Heart left ventricle (tissue), 16 donors: ENCODE data around the gene ICAM5. TPM values are rescaled to one million over a fixed set of nuclear protein-coding genes. Genes with fewer than 3 reads are reported as not detected.

Source experiments
- ATAC-seq, 4 donors: fragments of 200-7000 bp; cut with Tn5 transposase; one replicate each; pipeline ENCODE4 v1.9.1; 2020 to 2022; ENCODE audit warnings: moderate library complexity in 4 of 4, mild to moderate bottlenecking in 3 of 4, moderate number of reproducible peaks in 1 of 4
- DNase-seq, 5 donors: peaks; one replicate each; pipeline ENCODE4 v3.0.0-alpha.2; 2020
- H3K27ac ChIP-seq, 12 donors: fragments of 200-600 bp; sonication (generic) in 4 of 12; one replicate each; pipeline versions ENCODE4 v1.5.0 to v1.8.0; 2016 to 2022; ENCODE audit warnings: mild to moderate bottlenecking in 2 of 12
- H3K27me3 ChIP-seq, 9 donors: fragments of 200-600 bp; sonication (generic) in 2 of 9; one replicate each; pipeline versions ENCODE4 v1.5.1 to v1.8.0; 2016 to 2022; ENCODE audit warnings: mild to moderate bottlenecking in 3 of 9
- H3K36me3 ChIP-seq, 9 donors: fragments of 200-600 bp; sonication (generic) in 2 of 9; one replicate each; pipeline versions ENCODE4 v1.5.0 to v1.8.0; 2018 to 2022; ENCODE audit warnings: mild to moderate bottlenecking in 2 of 9
- H3K4me1 ChIP-seq, 12 donors: fragments of 200-600 bp; sonication (generic) in 4 of 12; one replicate each; pipeline versions ENCODE4 v1.5.0 to v1.8.0; 2016 to 2022; ENCODE audit warnings: mild to moderate bottlenecking in 3 of 12
- H3K4me3 ChIP-seq, 12 donors: fragments of 200-600 bp; sonication (generic) in 4 of 12; one replicate each; pipeline versions ENCODE4 v1.5.0 to v1.8.0; 2017 to 2022; ENCODE audit warnings: mild to moderate bottlenecking in 9 of 12, moderate library complexity in 4 of 12
- H3K9me3 ChIP-seq, 12 donors: fragments of 200-600 bp; sonication (generic) in 4 of 12; one replicate each; pipeline versions ENCODE4 v1.5.0 to v1.8.0; 2016 to 2022; ENCODE audit warnings: mild to moderate bottlenecking in 1 of 12
- CTCF ChIP-seq, 12 donors: fragments of 200-600 bp; sonication (generic) in 4 of 12; IDR thresholded peaks; one replicate each; pipeline versions ENCODE4 v1.5.0 to v1.8.0; 2018 to 2022; ENCODE audit warnings: antibody characterized with exemption in 12 of 12, mild to moderate bottlenecking in 5 of 12
- POLR2A ChIP-seq, 2 donors: fragments of 450-650 bp; IDR thresholded peaks; one replicate each; pipeline ENCODE4 v1.6.1; 2017; ENCODE audit warnings: antibody characterized with exemption in 2 of 2, mild to moderate bottlenecking in 2 of 2, moderate library complexity in 2 of 2
- WGBS, 4 donors: extraction: QIAGEN DNeasy Blood & Tissue Kit in 2 of 4; methylation state at CpG; one replicate each; pipeline versions ENCODE4 v1.1.5 to v1.1.7; 2013 to 2018; 5-methylcytosine and 5-hydroxymethylcytosine counted together
- intact Hi-C, 10 donors: fragments of 100-400 bp; cut with DNase I; formaldehyde crosslinking; loops; one replicate each; pipeline versions ENCODE4 v1.11.1 to v1.14.2; 2022
- polyA plus RNA-seq, 2 donors: library from polyadenylated mRNA; stranded (reverse); fragments of 200-250 nt; gene quantifications; one replicate each; pipeline ENCODE4 v1.2.3, GENCODE V29; 2013
- total RNA-seq, 9 donors: library from RNA; depleted of rRNA in 2 of 9; stranded (reverse); fragments of >200 nt in 2 of 9; fragmentation: NEBNext Ultra II Directional in 3 of 9; extraction: Animal tissue kit (Norgen Biotek cat#: 25700) in 3 of 9; gene quantifications; one replicate each; pipeline versions ENCODE4 v1.1.0 to v1.2.4, GENCODE V29; 2016 to 2023
- donor health status: ischemic (EF 13 %, LVEDD 7.1; RV severe dilation, severe dysfunction).
- donor health status: healthy with polysubstance abuse.
- donor health status: DM: no; HTN: yes; CAD: no.
- donor health status: DM: no; HTN: no; CAD: no.
- donor health status: ischemic (EF 25% LVEDD 6.9; RV normal size, moderate dysfunction).
- donor health status: ischemic (EF 25% LVEDD 5.7; RV mildly dilated, moderate dysfunction).
- donor health status: healthy.
- donor health status: DM: yes; HTN: yes; CAD: no.
- donor health status: ischemic (EF 35%, LVEDD 5.7; RV mildly dilated, moderate dysfunction).
- donor health status: nonischemic (EF 11% LVEDD 7.7; RV severe dilation, severe dysfunction).
- donor health status: DM: yes; HTN: yes; CAD: no.
- donor health status: PGD.
- donor health status: ischemic (EF 29% LVEDD 5.4; RV normal size, mild dysfunction).
- donor health status: nonischemic (EF 23%, LVEDD 6.1; RV moderate dilation, normal function).

The ICAM5 gene
- total and polyA plus RNA-seq, 11 donors = 0.11 to 0.98 (median 0.34) TPM; not detected in 2

- intact Hi-C loops = loop anchor here in 1 of 10 donors (5.0 kb wide), 1 partner anchor 43 kb away; no protein-coding TSS in a partner anchor
- 91 to 94% (median 92%) methylated on average over 13 of the region's 13 CpGs for WGBS, 4 donors
- TF ChIP-seq CTCF (IDR thresholded peaks at IDR 0.05) (no peak), POLR2A (IDR thresholded peaks at IDR 0.05) (no peak)
- ATAC-seq (no peak), DNase-seq (no peak)
- Histone ChIP-seq H3K9me3 (no peaks in the 10 kb centered on the region), H3K36me3 (peaks cover 0 to 81% (median 72%) of the 10 kb centered on the region in 9 donors), H3K4me1 (peaks cover 0 to 20% (median 13%) of the 10 kb centered on the region in 12 donors), H3K4me3 (no peak overlapping the region), H3K27me3 (no peaks in the 10 kb centered on the region), H3K27ac (no peak overlapping the region)
Observed at GRCh38 chr19:10318807-10319682, 29.3 kb downstream of the ICAM5 start.

- Histone ChIP-seq H3K4me1 (peaks cover 0 to 9% (median 5%) of the 10 kb centered on the region in 12 donors), H3K4me3 (no peak overlapping the region), H3K9me3 (no peaks in the 10 kb centered on the region), H3K27me3 (no peaks in the 10 kb centered on the region), H3K27ac (no peak overlapping the region), H3K36me3 (peaks cover 2 to 98% (median 90%) of the 10 kb centered on the region in 9 donors)
- TF ChIP-seq CTCF (IDR thresholded peaks at IDR 0.05) = no peak
- TF ChIP-seq POLR2A (IDR thresholded peaks at IDR 0.05) = no peak
- no peak for DNase-seq
- ATAC-seq = no peak
- 93 to 96% (median 95%) methylated on average over 21 to 32 of the region's 32 CpGs for WGBS, 4 donors
- intact Hi-C loops = no loop called here
Observed at GRCh38 chr19:10320602-10321416, 31.1 kb downstream of the ICAM5 start.

GRCh38 chr19:10321417-10321797 is 31.7 kb downstream of the ICAM5 start:
- Histone ChIP-seq H3K27me3 (no peaks in the 10 kb centered on the region), H3K27ac (no peak overlapping the region), H3K9me3 (no peaks in the 10 kb centered on the region), H3K4me3 (no peak overlapping the region), H3K36me3 (peaks cover 2 to 100% (median 96%) of the 10 kb centered on the region in 9 donors), H3K4me1 (peaks cover 0 to 3% (median under 1%) of the 10 kb centered on the region in 12 donors)
- no peak for ATAC-seq
- WGBS, 4 donors = 87 to 93% (median 92%) methylated on average over 9 to 11 of the region's 11 CpGs
- intact Hi-C loops = no loop called here
- no peak for TF ChIP-seq CTCF (IDR thresholded peaks at IDR 0.05)
- no peak for TF ChIP-seq POLR2A (IDR thresholded peaks at IDR 0.05)
- DNase-seq = no peak
